Mammary epithelial cell (primary cell): ENCODE data around the gene SLC35B2.

Experiments
- CTCF ChIP-seq, 2 donors: IDR thresholded peaks in 1 of 2; conservative IDR thresholded peaks in 1 of 2; 2 replicates each; pipeline ENCODE4 v1.5.1; 2011 to 2012; ENCODE audit warnings: inconsistent platforms in 2 of 2, low read length in 2 of 2, mild to moderate bottlenecking in 2 of 2, control low read depth in 1 of 2, low read depth in 1 of 2; ENCODE audit not compliant: insufficient read depth in 1 of 2; ENCODE audit errors: extremely low read depth in 1 of 2
- EZH2 ChIP-seq: IDR thresholded peaks from 2 replicates; pipeline ENCODE4 v1.6.1; 2012; ENCODE audit warnings: low read length, inconsistent platforms, borderline replicate concordance

- TF ChIP-seq CTCF (conservative IDR thresholded peaks at IDR 0.05 in 1 of 2, IDR thresholded peaks at IDR 0.05 in 1 of 2; ENCODE audit: extremely low read depth in 1 of 2, insufficient read depth in 1 of 2, low read depth in 1 of 2, low read length in 2 of 2) (no peak), EZH2 (no peak)
Observed at GRCh38 chr6:44221961-44222335, 35.4 kb downstream of the SLC35B2 start.
